ENCODE results near the gene SEMA3E. TPM values are rescaled to one million over a fixed set of nuclear protein-coding genes. Genes with fewer than 3 reads are reported as not detected.

The SEMA3E gene
- total and polyA plus RNA-seq, 2 experiments from 2014 or later = 0.75 to 0.92 TPM

DNA sequence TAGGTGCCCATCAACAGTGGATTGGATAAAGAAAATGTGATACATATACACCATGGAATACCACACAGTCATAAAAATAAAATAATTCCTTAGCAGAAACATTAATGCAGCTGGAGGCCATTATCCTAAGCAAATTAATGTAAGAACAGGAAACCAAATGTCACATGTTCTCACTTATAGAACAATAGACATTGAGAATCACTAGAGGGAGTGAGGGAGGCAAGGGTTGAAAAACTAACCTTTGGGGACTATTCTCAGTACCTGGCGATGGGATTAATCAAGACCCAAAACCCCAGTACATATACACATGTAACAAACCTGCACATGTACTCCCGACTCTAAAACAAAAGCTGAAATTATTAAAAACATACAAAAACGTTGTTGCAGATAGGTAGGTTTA, 222.6 kb downstream of the SEMA3E start:
- no peak overlapping the region for H3K4me3 ChIP-seq
- no peak for DNase-seq (ENCODE audit: low read depth in 1 of 2, low spot score in 1 of 2)
- no peaks in the 10 kb centered on the region for H3K9me3 ChIP-seq (ENCODE audit: low read depth)
- H3K36me3 ChIP-seq = no peaks in the 10 kb centered on the region
- H3K4me1 ChIP-seq (ENCODE audit: low read depth) = no peaks in the 10 kb centered on the region
- H3K27ac ChIP-seq = no peak overlapping the region
- no peaks in the 10 kb centered on the region for H3K27me3 ChIP-seq
- TF ChIP-seq, protein P1, sequence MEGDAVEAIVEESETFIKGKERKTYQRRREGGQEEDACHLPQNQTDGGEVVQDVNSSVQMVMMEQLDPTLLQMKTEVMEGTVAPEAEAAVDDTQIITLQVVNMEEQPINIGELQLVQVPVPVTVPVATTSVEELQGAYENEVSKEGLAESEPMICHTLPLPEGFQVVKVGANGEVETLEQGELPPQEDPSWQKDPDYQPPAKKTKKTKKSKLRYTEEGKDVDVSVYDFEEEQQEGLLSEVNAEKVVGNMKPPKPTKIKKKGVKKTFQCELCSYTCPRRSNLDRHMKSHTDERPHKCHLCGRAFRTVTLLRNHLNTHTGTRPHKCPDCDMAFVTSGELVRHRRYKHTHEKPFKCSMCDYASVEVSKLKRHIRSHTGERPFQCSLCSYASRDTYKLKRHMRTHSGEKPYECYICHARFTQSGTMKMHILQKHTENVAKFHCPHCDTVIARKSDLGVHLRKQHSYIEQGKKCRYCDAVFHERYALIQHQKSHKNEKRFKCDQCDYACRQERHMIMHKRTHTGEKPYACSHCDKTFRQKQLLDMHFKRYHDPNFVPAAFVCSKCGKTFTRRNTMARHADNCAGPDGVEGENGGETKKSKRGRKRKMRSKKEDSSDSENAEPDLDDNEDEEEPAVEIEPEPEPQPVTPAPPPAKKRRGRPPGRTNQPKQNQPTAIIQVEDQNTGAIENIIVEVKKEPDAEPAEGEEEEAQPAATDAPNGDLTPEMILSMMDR (IDR thresholded peaks at IDR 0.05; ENCODE audit: low read depth, low read length) = no peak

DNA sequence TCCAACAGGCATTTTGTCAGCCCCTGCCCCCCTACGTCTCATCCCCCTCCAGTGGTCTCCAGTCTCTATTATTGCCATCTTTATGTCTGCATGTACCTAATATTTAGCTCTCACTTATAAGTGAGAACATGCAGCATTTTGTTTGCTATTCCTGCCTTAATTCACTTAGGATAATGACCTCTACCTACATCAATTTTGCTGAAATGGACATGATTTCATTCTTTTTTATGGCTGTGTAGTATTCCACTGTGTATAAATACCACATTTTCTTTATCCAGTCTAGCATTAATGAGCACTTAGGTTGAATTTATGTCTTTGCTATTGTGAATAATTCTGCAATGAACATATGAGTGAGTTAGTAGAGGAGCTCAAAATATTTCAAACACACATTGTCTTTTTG, 229.9 kb downstream of the SEMA3E start:
- Histone ChIP-seq H3K4me3 (no peak overlapping the region), H3K27me3 (no peaks in the 10 kb centered on the region), H3K27ac (no peak overlapping the region), H3K36me3 (no peaks in the 10 kb centered on the region), H3K4me1 (ENCODE audit: low read depth) (no peaks in the 10 kb centered on the region), H3K9me3 (ENCODE audit: low read depth) (no peaks in the 10 kb centered on the region)
- TF ChIP-seq, protein P1 (IDR thresholded peaks at IDR 0.05; ENCODE audit: low read depth, low read length) = no peak
- DNase-seq (ENCODE audit: low read depth in 1 of 2, low spot score in 1 of 2) = no peak

DNA sequence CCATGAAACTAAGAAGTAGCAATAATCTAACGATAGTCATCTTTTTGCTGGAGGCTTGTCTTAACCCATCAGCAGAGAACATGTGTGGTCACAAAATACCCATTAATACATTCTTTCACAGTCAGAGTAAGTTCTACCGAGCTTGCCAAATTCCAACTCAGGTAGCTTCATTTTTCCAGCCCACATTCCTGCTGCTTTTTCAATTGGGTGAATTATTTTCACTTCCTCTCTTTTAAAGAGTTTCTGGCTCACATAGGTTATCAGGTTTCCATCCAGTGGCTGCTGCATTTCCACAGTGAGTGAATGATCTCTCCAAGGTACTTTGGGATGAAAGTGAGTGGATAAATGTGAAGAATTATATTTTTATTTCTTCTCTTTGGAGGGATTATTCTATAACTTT, 233.1 kb downstream of the SEMA3E start:
- H3K27me3 ChIP-seq = no peaks in the 10 kb centered on the region
- H3K27ac ChIP-seq = no peak overlapping the region
- TF ChIP-seq, protein P1 (IDR thresholded peaks at IDR 0.05; ENCODE audit: low read depth, low read length) = no peak
- no peak for DNase-seq (ENCODE audit: low read depth in 1 of 2, low spot score in 1 of 2)
- H3K4me1 ChIP-seq (ENCODE audit: low read depth) = no peaks in the 10 kb centered on the region
- no peaks in the 10 kb centered on the region for H3K36me3 ChIP-seq
- no peaks in the 10 kb centered on the region for H3K9me3 ChIP-seq (ENCODE audit: low read depth)
- no peak overlapping the region for H3K4me3 ChIP-seq

DNA sequence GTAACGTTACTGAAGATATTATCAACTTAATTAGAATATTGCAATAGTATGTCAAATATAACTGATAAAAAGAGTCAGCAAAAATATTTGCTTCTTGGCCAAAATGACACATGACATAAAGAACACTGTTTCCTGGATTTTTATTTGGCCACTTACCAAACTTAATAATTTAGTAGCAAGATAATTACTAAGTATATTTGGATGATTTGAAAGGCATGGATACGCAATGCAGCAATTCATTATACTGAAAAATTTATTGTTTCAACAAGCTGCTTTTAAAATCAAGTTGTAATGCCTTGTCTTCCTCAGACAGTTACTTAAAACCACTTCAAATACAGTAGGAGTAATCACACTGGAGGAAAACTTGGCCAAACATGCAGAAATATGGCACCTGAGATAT, 234.0 kb downstream of the SEMA3E start:
- Histone ChIP-seq H3K4me1 (ENCODE audit: low read depth) (no peaks in the 10 kb centered on the region), H3K4me3 (no peak overlapping the region), H3K27ac (no peak overlapping the region)

DNA sequence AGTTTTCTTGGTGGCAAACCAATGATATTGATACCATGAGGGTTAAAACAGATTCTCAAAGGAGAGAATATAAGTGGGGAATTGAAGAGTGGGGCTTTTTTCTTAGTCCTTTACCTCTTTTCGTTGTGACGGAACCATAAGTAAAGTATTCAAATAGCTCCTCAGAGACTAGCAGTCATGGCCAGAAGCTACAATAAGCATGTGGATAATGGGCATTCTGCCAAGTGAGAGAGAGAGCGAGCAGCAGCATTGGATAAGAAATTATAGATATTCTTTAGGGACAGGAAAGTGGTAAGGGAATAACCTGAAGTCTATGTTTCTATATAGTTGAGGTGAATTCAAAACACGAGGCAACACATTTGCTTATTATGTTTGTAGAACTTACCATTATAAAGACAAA, 235.1 kb downstream of the SEMA3E start:
- Histone ChIP-seq H3K9me3 (ENCODE audit: low read depth) (no peaks in the 10 kb centered on the region), H3K27me3 (no peaks in the 10 kb centered on the region), H3K4me1 (ENCODE audit: low read depth) (no peaks in the 10 kb centered on the region), H3K27ac (no peak overlapping the region), H3K36me3 (no peaks in the 10 kb centered on the region), H3K4me3 (no peak overlapping the region)
- TF ChIP-seq, protein P1 (IDR thresholded peaks at IDR 0.05; ENCODE audit: low read depth, low read length) = no peak
- DNase-seq (ENCODE audit: low read depth in 1 of 2, low spot score in 1 of 2) = peak; percentile 60

More for the DNA sequence above, 234.0 kb downstream of the SEMA3E start:
- Histone ChIP-seq H3K27me3 (no peaks in the 10 kb centered on the region), H3K9me3 (ENCODE audit: low read depth) (no peaks in the 10 kb centered on the region), H3K36me3 (no peaks in the 10 kb centered on the region)
- no peak for DNase-seq (ENCODE audit: low read depth in 1 of 2, low spot score in 1 of 2)
- TF ChIP-seq, protein P1 (IDR thresholded peaks at IDR 0.05; ENCODE audit: low read depth, low read length) = no peak

DNA sequence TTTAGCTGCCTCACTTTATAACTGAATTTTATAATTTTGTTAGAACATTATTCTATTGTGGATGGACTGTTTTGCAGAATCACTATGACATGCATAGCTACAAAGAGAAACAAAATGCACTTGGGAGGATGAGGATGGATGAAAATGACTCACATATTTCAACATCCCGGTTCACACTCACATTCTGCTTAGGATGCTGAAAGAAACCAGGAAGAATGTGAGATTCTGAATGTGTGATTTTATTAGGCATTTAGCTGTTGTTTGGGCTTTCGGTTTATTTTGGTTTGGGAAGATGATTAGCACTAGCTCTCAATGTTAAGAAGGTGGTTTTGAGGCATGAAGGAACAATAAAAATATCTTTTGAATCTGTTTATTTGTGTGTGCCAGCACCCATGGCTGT, 235.5 kb downstream of the SEMA3E start:
- Histone ChIP-seq H3K9me3 (ENCODE audit: low read depth) (no peaks in the 10 kb centered on the region), H3K36me3 (no peaks in the 10 kb centered on the region), H3K27ac (no peak overlapping the region), H3K27me3 (no peaks in the 10 kb centered on the region), H3K4me3 (no peak overlapping the region), H3K4me1 (ENCODE audit: low read depth) (no peaks in the 10 kb centered on the region)
- TF ChIP-seq, protein P1 (IDR thresholded peaks at IDR 0.05; ENCODE audit: low read depth, low read length) = no peak
- peak in 1 of 2 donors; percentile 54 for DNase-seq (ENCODE audit: low read depth in 1 of 2, low spot score in 1 of 2)

Measured in cardiac muscle cell (in vitro differentiated cells and primary cell).